GM18858 (cell line): Measurements from ENCODE around the gene DEPDC5.

ENCODE experiments used
- ATAC-seq: cut with Tn5 transposase; IDR thresholded peaks from one replicate; pipeline ENCODE4 v1.9.1; 2021; ENCODE audit not compliant: unreplicated experiment

Gene DEPDC5

DNA sequence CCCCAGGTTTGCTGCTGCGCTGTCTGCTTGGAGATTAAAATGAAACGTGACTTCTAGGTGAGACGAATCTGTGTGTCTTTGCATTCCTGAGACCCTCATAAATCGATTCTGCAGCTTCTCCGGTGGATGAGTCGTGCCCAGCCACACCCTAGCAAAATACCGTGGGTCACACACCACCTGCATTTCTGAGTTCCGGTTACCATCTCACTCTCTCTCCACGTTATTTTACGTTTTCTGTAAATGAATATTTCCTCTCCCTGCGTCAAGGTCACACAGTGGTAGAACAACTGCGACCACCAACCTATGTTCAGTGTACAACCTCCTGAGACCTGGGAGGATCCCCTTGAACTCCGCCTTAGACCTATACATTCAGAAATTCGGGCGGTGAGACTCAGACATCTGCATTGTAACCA lies 191.6 kb downstream of the DEPDC5 start:
- ATAC-seq, result no peak

GRCh38 chr22:31945971-31946680 lies 192.3 kb downstream of the DEPDC5 start:
- ATAC-seq, result no peak

- ATAC-seq, result no peak
Measured at GRCh38 chr22:31947296-31947695, 193.5 kb downstream of the DEPDC5 start.

DNA sequence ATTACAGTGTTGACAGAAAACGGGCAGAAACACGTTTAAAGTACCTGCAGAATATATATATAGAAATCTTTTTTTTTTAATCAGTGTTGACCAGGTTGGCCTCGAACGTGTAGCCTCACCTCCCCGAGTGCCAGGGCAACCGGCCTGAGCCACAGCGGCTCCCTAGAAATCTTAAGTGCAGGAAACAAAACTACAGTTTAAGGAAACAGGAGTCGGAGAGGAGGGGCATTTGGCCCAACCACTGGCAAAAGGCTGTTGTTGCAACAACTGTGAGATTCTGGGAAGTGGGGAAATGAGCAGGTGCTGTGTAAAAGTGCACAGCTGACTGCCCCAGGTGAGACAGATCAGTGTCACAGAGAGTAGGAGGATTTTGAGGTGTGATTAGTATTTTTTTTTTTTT lies 194.2 kb downstream of the DEPDC5 start:
- ATAC-seq, result no peak

DNA sequence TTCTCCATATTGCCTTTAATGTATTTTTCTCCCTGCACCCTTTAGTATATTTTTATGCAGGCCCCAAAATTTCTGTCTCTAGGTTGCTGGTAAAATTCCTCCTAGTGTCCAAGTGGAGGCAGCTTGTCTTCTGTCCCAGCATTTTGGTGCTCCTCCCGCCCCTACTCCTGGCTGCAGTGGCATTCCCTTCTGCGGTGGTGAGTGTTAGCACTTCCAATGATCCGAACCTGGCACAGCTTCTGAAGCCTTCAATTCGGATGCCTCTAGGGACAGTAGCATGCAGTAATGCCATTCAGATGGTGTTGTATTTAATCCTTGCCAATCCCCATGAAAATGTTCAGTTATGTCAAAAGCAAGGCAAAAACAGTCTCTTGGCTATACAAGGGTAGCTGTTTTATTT lies 196.4 kb downstream of the DEPDC5 start:
- ATAC-seq, result no peak

GRCh38 chr22:31951194-31952093 lies 197.6 kb downstream of the DEPDC5 start:
- no peak for ATAC-seq

GRCh38 chr22:31952094-31952401 lies 198.2 kb downstream of the DEPDC5 start:
- ATAC-seq, result no peak

DNA sequence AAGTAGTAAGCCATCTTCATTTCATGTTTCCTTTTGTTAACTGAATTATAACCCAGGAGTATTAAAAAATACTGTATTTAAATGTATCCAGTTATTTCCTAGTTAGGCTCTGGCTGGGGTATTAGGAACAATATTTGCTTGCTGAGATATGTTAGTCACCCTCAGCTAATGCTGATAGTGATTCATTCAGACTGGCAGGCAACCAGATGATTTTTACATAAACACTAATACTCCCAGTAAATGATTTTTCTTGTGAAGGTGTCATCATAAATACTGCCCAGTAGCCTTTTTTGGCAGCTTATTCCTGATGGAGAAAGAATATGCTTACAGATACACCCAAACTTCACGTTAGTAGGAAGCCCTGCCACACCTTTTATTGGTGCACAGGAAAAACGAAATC lies 198.7 kb downstream of the DEPDC5 start:
- no peak for ATAC-seq

- no peak for ATAC-seq
Measured at GRCh38 chr22:31953261-31953660, 199.4 kb downstream of the DEPDC5 start.

- no peak for ATAC-seq
Measured at GRCh38 chr22:31954535-31955523, 201.0 kb downstream of the DEPDC5 start.

GRCh38 chr22:31956360-31956759 lies 202.5 kb downstream of the DEPDC5 start:
- ATAC-seq, result no peak
